Adipocyte (in vitro differentiated cells): ENCODE measurements around the gene SERPINB12.
A peak's percentile ranks its signal among the peaks of the same experiment; 100 is the strongest.

ENCODE experiments used
- DNase-seq: peaks from one replicate; pipeline ENCODE4 v3.0.0-alpha.2; 2015; ENCODE audit warnings: low read depth
- H3K27me3 ChIP-seq: replicated peaks from 2 replicates; pipeline ENCODE4 v1.7.0; 2013; ENCODE audit warnings: mild to moderate bottlenecking, low read length, moderate library complexity; ENCODE audit not compliant: control insufficient read depth, insufficient read depth
- H3K36me3 ChIP-seq: 2 replicates; pipeline ENCODE4 v1.7.0; 2013; ENCODE audit warnings: low read length, mild to moderate bottlenecking, moderate library complexity; ENCODE audit not compliant: control insufficient read depth, insufficient read depth, severe bottlenecking
- H3K4me1 ChIP-seq: 2 replicates; pipeline ENCODE4 v1.7.0; 2013; ENCODE audit warnings: mild to moderate bottlenecking, low read length, moderate library complexity; ENCODE audit not compliant: control insufficient read depth, insufficient read depth
- H3K4me3 ChIP-seq: 2 replicates; pipeline ENCODE4 v1.7.0; 2013; ENCODE audit warnings: mild to moderate bottlenecking, low read length, moderate library complexity
- H3K9ac ChIP-seq: 2 replicates; pipeline ENCODE4 v1.7.0; 2013; ENCODE audit warnings: mild to moderate bottlenecking, low read length, moderate library complexity
- H3K9me3 ChIP-seq: 2 replicates; pipeline ENCODE4 v1.7.0; 2013; ENCODE audit warnings: mild to moderate bottlenecking, low read length, moderate library complexity; ENCODE audit not compliant: control insufficient read depth

SERPINB12 gene

DNA sequence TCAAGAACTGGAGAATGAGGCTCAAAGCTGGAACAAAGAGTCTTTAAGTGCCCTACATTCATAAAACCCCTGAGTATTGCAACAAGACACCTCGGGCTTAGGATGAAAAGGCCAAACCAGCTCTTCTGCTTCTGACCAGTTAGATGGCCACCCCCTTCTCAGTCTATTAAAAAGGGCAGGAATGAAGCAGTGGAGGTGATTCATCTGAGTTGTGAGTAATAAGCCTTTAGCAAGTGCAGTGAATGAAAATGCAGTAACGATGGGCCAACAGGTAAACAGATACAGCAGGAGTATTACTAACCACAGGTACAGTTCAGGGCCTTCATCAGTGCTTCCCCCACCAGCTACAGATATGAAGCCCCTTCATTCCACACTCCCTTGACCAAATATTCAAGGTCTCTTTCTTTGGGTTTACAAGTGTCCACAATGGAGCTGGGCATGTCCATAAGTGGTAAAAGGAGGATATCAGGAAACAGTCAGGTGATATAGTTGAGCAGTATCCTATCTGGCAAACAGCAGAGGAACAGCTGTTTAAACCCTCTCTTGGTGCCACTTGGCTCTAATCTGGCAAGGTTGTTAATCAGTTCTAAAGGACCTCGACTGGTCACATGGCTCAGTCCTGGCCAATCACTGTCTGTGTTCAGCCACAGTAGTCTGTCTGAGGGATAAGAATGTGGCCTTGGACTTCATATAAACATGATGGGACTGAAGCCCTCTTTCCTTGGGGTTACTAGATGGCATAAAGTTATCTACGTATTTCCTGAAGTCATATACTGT is 62.8 kb downstream of the SERPINB12 start:
- Histone ChIP-seq H3K9ac (no peak overlapping the region), H3K9me3 (no peaks in the 10 kb centered on the region), H3K27me3 (no peaks in the 10 kb centered on the region), H3K36me3 (no peaks in the 10 kb centered on the region), H3K4me3 (no peak overlapping the region), H3K4me1 (no peaks in the 10 kb centered on the region)
- DNase-seq = peak; percentile 3

DNA sequence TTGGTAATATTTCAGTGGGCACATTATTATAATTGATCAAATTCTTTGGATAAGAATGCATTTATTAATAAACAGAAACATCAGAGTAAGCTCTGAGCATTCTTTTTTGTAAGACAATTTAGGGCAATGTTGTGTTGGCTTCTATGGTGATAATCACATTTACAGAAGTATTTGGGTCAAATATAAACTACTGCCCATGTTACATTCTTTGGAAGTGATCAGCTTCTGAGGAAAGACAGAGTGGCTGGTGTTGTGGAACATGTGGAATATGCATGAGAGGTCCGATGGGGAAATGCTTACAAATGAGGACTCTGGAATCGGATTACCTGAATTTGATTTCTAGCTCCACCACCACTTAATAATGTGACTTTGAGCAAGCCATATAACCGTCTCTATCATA is 64.4 kb downstream of the SERPINB12 start:
- H3K4me1 ChIP-seq = no peaks in the 10 kb centered on the region
- H3K36me3 ChIP-seq = no peaks in the 10 kb centered on the region
- H3K9me3 ChIP-seq = no peaks in the 10 kb centered on the region
- no peaks in the 10 kb centered on the region for H3K27me3 ChIP-seq
- peak; percentile 58 for DNase-seq
- H3K9ac ChIP-seq = no peak overlapping the region
- H3K4me3 ChIP-seq = no peak overlapping the region

DNA sequence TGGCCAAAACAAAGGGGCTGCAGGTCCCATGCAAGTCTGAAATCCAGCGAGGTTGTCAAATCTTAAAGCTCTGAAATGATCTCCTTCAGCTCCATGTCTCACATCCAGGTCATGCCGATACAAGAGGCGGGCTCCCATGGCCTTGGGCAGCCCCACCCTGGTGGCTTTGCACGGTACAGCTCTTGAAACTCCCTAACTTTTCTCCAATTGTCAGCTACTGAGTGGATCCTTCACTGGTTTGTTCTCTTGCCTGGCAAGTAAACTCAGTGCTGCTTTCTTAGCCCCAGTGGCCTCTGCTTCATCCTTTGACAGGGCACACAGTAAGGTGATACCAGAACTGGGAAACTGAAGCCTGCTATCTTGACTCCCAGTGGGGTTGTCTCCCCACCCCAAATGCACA is 71.3 kb downstream of the SERPINB12 start:
- H3K27me3 ChIP-seq = peaks cover 9% of the 10 kb centered on the region

DNA sequence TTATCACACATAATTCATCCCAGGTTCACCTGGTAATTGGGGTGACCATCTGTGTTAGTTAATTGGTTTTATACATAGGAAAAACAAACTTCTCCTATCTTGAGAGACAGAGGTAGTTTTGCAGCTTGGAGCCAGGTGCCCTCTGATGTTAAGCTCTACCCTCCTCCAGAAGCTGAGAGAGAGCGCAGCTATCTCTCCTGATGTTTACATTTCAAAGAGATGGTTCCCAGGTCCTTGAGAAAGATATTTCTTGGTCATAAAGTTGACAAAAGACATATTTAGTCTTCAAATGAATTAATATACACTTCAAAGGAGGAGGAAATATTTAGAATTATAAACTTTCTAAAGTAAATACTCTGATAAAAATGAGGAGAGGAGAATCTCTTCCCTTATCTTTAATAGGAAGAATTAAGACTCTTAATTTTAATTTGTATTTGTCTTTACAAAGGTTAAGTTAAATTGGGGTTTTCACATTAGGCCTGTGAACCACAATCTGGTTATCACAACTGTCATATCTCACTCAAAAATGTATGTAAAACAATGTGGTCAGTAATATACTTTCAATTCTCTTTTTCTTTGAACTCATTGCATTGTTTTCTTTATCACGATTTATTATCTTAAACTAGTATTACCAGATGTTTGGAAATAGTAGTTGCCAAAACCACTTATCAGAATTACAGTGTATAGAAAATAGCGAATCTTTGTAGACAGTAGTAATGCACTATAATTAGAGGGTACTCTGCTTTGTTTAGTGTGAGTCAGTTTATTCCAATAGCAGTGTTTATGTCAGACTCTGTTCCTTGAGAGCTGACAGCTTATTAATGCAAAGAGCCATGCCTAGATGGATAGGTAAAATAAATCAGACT is 75.1 kb downstream of the SERPINB12 start:
- no peak for DNase-seq
- Histone ChIP-seq H3K36me3 (no peaks in the 10 kb centered on the region), H3K9me3 (no peaks in the 10 kb centered on the region), H3K4me1 (no peaks in the 10 kb centered on the region), H3K9ac (no peak overlapping the region), H3K4me3 (no peak overlapping the region), H3K27me3 (peaks cover 9% of the 10 kb centered on the region)

More for the DNA sequence above, 71.3 kb downstream of the SERPINB12 start:
- H3K4me1 ChIP-seq = no peaks in the 10 kb centered on the region
- DNase-seq = no peak
- H3K4me3 ChIP-seq = no peak overlapping the region
- H3K36me3 ChIP-seq = no peaks in the 10 kb centered on the region
- no peaks in the 10 kb centered on the region for H3K9me3 ChIP-seq
- no peak overlapping the region for H3K9ac ChIP-seq

DNA sequence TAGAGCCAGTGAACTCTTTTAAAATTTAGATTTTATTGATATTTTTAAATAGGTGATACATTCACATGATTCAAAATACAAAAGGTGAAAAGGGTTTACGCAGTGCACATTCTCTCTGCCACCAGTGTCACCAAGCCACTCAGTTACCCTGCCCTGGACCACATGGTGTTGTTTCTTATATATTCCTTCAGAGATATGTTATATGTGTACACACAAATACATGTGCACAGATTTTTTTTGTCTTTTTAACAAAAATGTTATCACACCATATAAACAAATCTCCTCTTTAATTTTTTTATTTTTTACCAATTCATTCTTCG is 75.7 kb downstream of the SERPINB12 start:
- Histone ChIP-seq H3K4me3 (no peak overlapping the region), H3K36me3 (no peaks in the 10 kb centered on the region), H3K4me1 (no peaks in the 10 kb centered on the region), H3K27me3 (peaks cover 9% of the 10 kb centered on the region), H3K9ac (no peak overlapping the region), H3K9me3 (no peaks in the 10 kb centered on the region)
- no peak for DNase-seq
